H1 (cell line): ENCODE data around the gene DNASE1L1.
"Not testable (repeated sequence)": the region's sequence is repeated elsewhere in the genome, so short reads cannot be mapped to it uniquely, and the experiment has no call there.

Experiments used
- CTCF ChIP-seq, 3 experiments: IDR thresholded peaks; 1 replicate in 2 of 3; 2 replicates in 1 of 3; pipeline versions ENCODE4 v1.5.1 to v1.6.1; 2011; ENCODE audit warnings: low read length in 3 of 3, mild to moderate bottlenecking in 3 of 3, inconsistent platforms in 2 of 3, low read depth in 1 of 3, moderate library complexity in 1 of 3; ENCODE audit not compliant: insufficient read depth in 1 of 3; ENCODE audit errors: control extremely low read depth in 1 of 3
- EZH2 ChIP-seq: fragments of 200-600 bp; sonication (generic); IDR thresholded peaks from 2 replicates; pipeline ENCODE4 v1.7.1; 2012; ENCODE audit warnings: low read depth, mild to moderate bottlenecking, moderate library complexity, low read length, inconsistent platforms; ENCODE audit not compliant: severe bottlenecking
- POLR2A ChIP-seq, 2 experiments: IDR thresholded peaks; 1 replicate in 1 of 2; 2 replicates in 1 of 2; pipeline ENCODE4 v1.6.1; 2011; ENCODE audit warnings: low read depth in 2 of 2, low read length in 2 of 2, mild to moderate bottlenecking in 2 of 2; ENCODE audit errors: control extremely low read depth in 1 of 2
- POLR2AphosphoS5 ChIP-seq: IDR thresholded peaks from 2 replicates; pipeline ENCODE4 v1.6.1; 2011; ENCODE audit warnings: low read depth, low read length
- SIN3A ChIP-seq, 2 experiments: IDR thresholded peaks in 1 of 2; conservative IDR thresholded peaks in 1 of 2; 2 replicates each; pipeline ENCODE4 v1.6.1; 2011 to 2012; ENCODE audit warnings: low read length in 2 of 2, improper control_type of control experiment in 1 of 2, low read depth in 1 of 2, mild to moderate bottlenecking in 1 of 2
- SUZ12 ChIP-seq: fragments of 200-600 bp; sonication (generic); IDR thresholded peaks from 2 replicates; pipeline ENCODE4 v1.6.1; 2012; ENCODE audit warnings: mild to moderate bottlenecking, inconsistent platforms, low read length, moderate library complexity, mixed read lengths
- TF ChIP-seq, protein P1 (sequence below): IDR thresholded peaks from 2 replicates; pipeline ENCODE4 v1.6.1; 2012; ENCODE audit warnings: inconsistent platforms

DNA sequence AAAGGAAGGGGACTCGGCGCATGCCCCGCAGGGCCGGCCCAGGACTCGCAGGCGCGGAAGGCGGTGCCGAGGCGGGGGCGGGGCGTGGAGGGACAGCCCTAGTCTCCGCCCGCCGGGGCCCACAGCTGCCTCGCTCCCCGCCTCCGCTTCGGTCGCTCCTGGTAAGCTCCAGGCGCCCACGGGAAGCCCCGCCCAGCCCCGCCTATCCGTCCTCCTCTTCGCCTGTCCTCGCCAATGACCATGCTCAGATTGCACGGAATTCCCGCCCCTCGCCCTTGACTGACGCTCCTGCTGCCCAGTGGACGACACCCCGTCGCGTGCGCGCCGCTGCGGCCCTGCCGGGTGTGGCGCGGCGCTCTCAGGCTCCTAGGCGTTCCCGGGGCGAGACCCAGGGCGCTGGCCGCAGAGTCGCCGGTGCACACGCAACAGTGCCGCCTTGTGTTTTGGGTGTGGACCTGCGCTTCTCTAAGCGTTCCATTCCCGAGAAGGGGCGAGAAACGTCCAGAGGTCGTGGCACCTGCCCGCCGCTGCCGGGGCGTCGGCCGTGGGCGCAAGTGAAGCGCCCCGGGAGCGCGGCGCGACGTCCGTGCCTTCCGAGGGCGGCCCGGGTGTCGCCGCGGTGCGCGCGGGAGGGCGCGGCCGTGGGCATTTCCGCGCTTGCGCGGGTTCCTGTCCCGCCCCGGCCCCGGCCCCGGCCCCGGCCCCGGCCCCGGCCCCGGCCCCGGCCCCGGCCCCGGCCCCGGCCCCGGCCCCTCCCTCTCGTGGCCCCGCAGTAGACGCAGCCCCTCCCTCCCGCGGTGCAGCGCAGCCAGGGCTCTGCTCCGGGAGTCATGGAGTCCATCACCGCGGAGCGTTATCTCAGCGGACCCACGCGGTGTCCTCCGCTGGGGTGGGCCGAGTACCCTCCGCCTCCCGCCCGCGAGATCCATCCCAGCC lies 19.0 kb downstream of the DNASE1L1 start:
- TF ChIP-seq CTCF (IDR thresholded peaks at IDR 0.05; ENCODE audit: control extremely low read depth in 1 of 3, insufficient read depth in 1 of 3, low read depth in 1 of 3, low read length in 3 of 3); POLR2A (IDR thresholded peaks at IDR 0.05; ENCODE audit: control extremely low read depth in 1 of 2, low read depth in 2 of 2, low read length in 2 of 2); SUZ12; POLR2AphosphoS5; EZH2; SIN3A (conservative IDR thresholded peaks at IDR 0.05 in 1 of 2, IDR thresholded peaks at IDR 0.05 in 1 of 2; ENCODE audit: low read depth in 1 of 2, low read length in 2 of 2): not testable (repeated sequence)
- TF ChIP-seq, protein P1, sequence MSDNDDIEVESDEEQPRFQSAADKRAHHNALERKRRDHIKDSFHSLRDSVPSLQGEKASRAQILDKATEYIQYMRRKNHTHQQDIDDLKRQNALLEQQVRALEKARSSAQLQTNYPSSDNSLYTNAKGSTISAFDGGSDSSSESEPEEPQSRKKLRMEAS: not testable (repeated sequence)
